Activated T-helper 17 cell treated with anti-CD3 and anti-CD28 coated beads, Interleukin-2, amount 50 U/mL, for 72 hours (primary cell): ENCODE results near the gene TECRL. TPM values are rescaled to one million over a fixed set of nuclear protein-coding genes. Genes with fewer than 3 reads are reported as not detected.

Experiments
- ATAC-seq: fragments of 150-1000 bp; cut with Tn5 transposase; replicated peaks from 2 replicates; pipeline ENCODE4 v1.10.0; 2021; ENCODE audit warnings: mild to moderate bottlenecking, moderate library complexity
- H3K27ac Mint-ChIP-seq: one replicate; pipeline ENCODE4 v1.8.0; 2022; ENCODE audit warnings: mixed read lengths
- H3K27me3 Mint-ChIP-seq: one replicate; pipeline ENCODE4 v1.8.0; 2022; ENCODE audit warnings: mixed read lengths
- H3K36me3 Mint-ChIP-seq: one replicate; pipeline ENCODE4 v1.8.0; 2022; ENCODE audit warnings: low read depth, mild to moderate bottlenecking, mixed read lengths
- H3K4me1 Mint-ChIP-seq: one replicate; pipeline ENCODE4 v1.8.0; 2022; ENCODE audit warnings: mixed read lengths
- H3K4me3 Mint-ChIP-seq: one replicate; pipeline ENCODE4 v1.8.0; 2022; ENCODE audit warnings: mild to moderate bottlenecking, mixed read lengths
- H3K9me3 Mint-ChIP-seq: one replicate; pipeline ENCODE4 v1.8.0; 2022; ENCODE audit warnings: mixed read lengths
- total RNA-seq, 2 donors: library from RNA; stranded (reverse); gene quantifications; one replicate each; pipeline ENCODE4 v1.2.3, GENCODE V29; 2022

TECRL gene
- total RNA-seq, 2 donors from 2014 or later, result not detected

DNA sequence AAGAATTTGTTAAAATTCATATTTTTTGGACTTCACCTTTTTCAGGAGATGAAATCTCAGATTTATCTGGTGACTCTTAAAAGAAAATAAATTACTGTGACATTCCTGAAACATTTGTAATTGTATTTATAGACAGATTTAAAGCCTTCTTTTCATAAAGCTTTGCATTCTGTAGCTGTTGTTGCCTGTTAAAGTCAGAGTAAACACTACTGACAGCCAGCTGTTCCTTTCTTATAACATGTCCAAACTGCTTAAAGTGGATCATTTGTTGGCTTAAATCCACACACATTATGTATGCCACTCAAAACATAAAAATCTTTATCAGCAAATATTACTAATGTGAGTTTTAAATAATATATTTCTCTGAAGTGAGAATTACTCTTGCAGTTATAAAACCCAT is 157.5 kb downstream of the TECRL start:
- ATAC-seq, result no peak
- Mint-ChIP-seq H3K27ac (no peak overlapping the region), H3K27me3 (no peaks in the 10 kb centered on the region), H3K9me3 (peaks cover 7% of the 10 kb centered on the region), H3K4me1 (no peaks in the 10 kb centered on the region), H3K36me3 (no peaks in the 10 kb centered on the region), H3K4me3 (no peak overlapping the region)

DNA sequence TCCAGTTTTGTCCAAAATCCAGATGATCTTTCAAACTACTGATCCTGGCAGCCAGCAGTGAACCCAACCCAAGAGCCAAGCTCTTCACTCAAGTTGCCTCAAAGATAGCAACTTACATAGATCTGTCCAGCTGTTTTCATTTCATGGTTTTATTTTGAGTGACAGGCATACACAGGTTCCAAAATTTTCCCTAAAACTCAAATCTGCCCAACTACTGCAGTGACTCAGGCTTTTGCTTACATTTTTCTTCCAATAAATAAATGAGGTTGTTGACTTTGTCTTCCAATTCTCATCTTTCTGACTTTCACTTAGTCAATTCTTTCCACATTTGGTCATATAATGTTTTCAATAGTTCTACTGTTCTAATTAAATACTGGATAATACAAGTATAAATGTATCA is 158.8 kb downstream of the TECRL start:
- H3K9me3 Mint-ChIP-seq, result peaks cover 7% of the 10 kb centered on the region
- no peak overlapping the region for H3K27ac Mint-ChIP-seq
- ATAC-seq, result no peak
- no peak overlapping the region for H3K4me3 Mint-ChIP-seq
- H3K36me3 Mint-ChIP-seq, result no peaks in the 10 kb centered on the region
- no peaks in the 10 kb centered on the region for H3K27me3 Mint-ChIP-seq
- H3K4me1 Mint-ChIP-seq, result no peaks in the 10 kb centered on the region

DNA sequence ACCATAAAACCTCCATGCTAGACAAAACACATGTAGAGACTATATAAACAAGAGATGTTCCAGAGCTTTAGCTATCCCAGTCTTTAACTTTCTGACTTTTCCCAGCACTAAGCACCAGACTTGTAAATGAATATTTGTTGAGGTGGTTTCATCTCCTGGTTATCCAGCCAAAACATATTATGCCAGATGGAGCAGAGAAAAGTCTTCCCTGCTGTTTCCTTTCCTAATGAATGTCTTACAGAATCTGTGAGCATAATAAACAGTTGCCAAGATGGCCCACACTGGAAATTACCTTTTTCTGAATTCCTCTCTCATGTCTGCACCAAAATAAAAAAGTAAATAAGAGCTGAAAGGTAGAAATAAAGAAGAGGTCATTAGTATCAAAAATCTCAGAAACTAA is 159.2 kb downstream of the TECRL start:
- H3K27ac Mint-ChIP-seq, result no peak overlapping the region

DNA sequence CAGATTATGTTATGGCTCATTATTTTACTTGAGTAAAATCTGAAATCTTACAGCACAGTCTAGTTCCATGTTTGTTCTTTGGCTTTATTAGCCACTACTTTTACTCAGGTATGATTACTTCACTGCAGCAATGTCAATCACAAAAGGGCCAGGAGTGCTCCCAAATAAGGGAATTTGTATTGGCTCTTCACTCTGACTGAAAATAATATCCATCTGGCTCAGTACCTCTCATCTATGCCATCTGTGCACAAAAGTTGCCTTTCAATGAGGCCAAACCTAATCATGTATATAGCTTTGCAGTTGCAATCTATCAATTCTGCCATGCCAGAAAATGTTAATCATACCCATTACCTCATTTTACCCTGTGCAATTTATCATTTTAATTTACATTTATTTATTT is 161.1 kb downstream of the TECRL start:
- no peak overlapping the region for H3K27ac Mint-ChIP-seq
- peaks cover 10% of the 10 kb centered on the region for H3K9me3 Mint-ChIP-seq
- ATAC-seq, result no peak
- no peaks in the 10 kb centered on the region for H3K27me3 Mint-ChIP-seq
- H3K4me3 Mint-ChIP-seq, result no peak overlapping the region
- H3K4me1 Mint-ChIP-seq, result no peaks in the 10 kb centered on the region
- H3K36me3 Mint-ChIP-seq, result no peaks in the 10 kb centered on the region

More for the DNA sequence above, 159.2 kb downstream of the TECRL start:
- Mint-ChIP-seq H3K9me3 (peaks cover 7% of the 10 kb centered on the region), H3K4me1 (no peaks in the 10 kb centered on the region), H3K36me3 (no peaks in the 10 kb centered on the region), H3K27me3 (no peaks in the 10 kb centered on the region), H3K4me3 (no peak overlapping the region)
- no peak for ATAC-seq

DNA sequence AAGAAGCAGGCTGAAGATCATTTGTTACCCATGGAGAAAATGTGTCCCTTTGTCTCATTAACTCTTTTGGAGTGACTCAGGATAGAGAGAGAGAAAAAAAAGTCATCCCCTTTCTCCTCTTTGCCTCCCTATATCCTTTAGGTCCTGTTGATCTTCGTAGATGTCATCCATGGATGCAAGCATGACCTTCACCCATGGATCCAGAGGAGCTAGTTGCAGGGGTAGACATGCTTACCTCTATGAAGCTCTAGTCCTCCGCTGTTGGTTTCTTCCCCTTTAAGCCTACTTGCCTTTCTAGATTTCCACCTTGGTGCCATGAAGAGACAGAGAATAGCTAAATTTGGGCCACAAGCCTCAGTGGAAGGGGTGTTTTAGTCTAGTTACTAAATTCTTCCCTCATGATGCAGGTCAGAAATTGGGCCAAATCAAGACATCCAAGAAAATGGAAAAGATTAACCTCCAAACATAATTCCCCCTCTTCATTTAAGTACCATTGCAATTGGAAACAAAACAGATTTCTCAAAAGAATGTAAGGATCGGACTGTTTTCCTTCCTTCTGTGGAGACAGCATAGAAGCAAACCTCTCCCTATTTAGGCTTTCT is 178.4 kb downstream of the TECRL start:
- ATAC-seq, result no peak
- H3K27me3 Mint-ChIP-seq, result no peaks in the 10 kb centered on the region
- no peaks in the 10 kb centered on the region for H3K4me1 Mint-ChIP-seq
- no peaks in the 10 kb centered on the region for H3K36me3 Mint-ChIP-seq
- H3K27ac Mint-ChIP-seq, result no peak overlapping the region
- H3K9me3 Mint-ChIP-seq, result peaks cover 33% of the 10 kb centered on the region
- no peak overlapping the region for H3K4me3 Mint-ChIP-seq
